Gastroesophageal sphincter (tissue), 4 donors: ENCODE data around the gene ZSCAN2. TPM values are rescaled to one million over a fixed set of nuclear protein-coding genes. Genes with fewer than 3 reads are reported as not detected.

Source experiments
- ATAC-seq: fragments of 150-250 bp; one replicate; pipeline ENCODE4 v1.9.1; 2016; ENCODE audit warnings: mild to moderate bottlenecking, moderate library complexity
- H3K27ac ChIP-seq, 4 donors: fragments of 200-600 bp; sonication (generic) in 3 of 4; 1 replicate in 3 of 4; 2 replicates in 1 of 4; pipeline ENCODE4 v1.5.1; 2016 to 2019
- H3K27me3 ChIP-seq: fragments of 200-600 bp; sonication (generic); one replicate; pipeline ENCODE4 v1.5.1; 2019
- H3K36me3 ChIP-seq, 2 donors: fragments of 200-600 bp; sonication (generic); one replicate each; pipeline ENCODE4 v1.5.1; 2019; ENCODE audit warnings: control low read depth in 1 of 2
- H3K4me1 ChIP-seq, 3 donors: fragments of 200-600 bp; sonication (generic); 1 replicate in 2 of 3; 2 replicates in 1 of 3; pipeline ENCODE4 v1.5.1; 2016 to 2019; ENCODE audit warnings: control low read depth in 2 of 3
- H3K4me3 ChIP-seq, 2 donors: fragments of 200-600 bp; sonication (generic); one replicate each; pipeline ENCODE4 v1.5.1; 2019; ENCODE audit warnings: mild to moderate bottlenecking in 1 of 2, moderate library complexity in 1 of 2
- H3K9me3 ChIP-seq, 3 donors: fragments of 200-600 bp; sonication (generic); one replicate each; pipeline ENCODE4 v1.5.1; 2017 to 2019; ENCODE audit warnings: control low read depth in 2 of 3
- CTCF ChIP-seq, 4 experiments: fragments of 200-600 bp in 2 of 4; fragments of 450-650 bp in 2 of 4; sonication (generic) in 1 of 4; IDR thresholded peaks; one replicate each; pipeline ENCODE4 v1.5.1; 2017 to 2019; ENCODE audit warnings: antibody characterized with exemption in 4 of 4, mild to moderate bottlenecking in 2 of 4, moderate library complexity in 2 of 4
- EP300 ChIP-seq: sonication (generic); formaldehyde crosslinking; IDR thresholded peaks from one replicate; pipeline ENCODE4 v1.6.1; 2017; ENCODE audit warnings: antibody characterized with exemption, mild to moderate bottlenecking
- POLR2A ChIP-seq, 2 donors: fragments of 450-650 bp; IDR thresholded peaks; one replicate each; pipeline ENCODE4 v1.6.1; 2017; ENCODE audit warnings: antibody characterized with exemption in 2 of 2, mild to moderate bottlenecking in 2 of 2, moderate library complexity in 1 of 2
- POLR2AphosphoS5 ChIP-seq: sonication (generic); formaldehyde crosslinking; IDR thresholded peaks from one replicate; pipeline ENCODE4 v1.6.1; 2017; ENCODE audit warnings: antibody characterized with exemption
- WGBS, 2 donors: methylation state at CpG; one replicate each; pipeline ENCODE4 v1.1.5; 2018; ENCODE audit warnings: low coverage in 1 of 2; 5-methylcytosine and 5-hydroxymethylcytosine counted together
- total RNA-seq, 4 donors: library from RNA; depleted of rRNA; stranded (reverse); fragments of >200 nt; gene quantifications; one replicate each; pipeline ENCODE4 v1.1.0, GENCODE V29; 2016

ZSCAN2 gene
- total RNA-seq, 4 donors from 2014 or later = 3.5 to 13.8 (median 7.1) TPM

GRCh38 chr15:84649706-84650105, 48.9 kb downstream of the ZSCAN2 start:
- no peak overlapping the region for H3K27ac ChIP-seq
- H3K36me3 ChIP-seq = peaks cover 0 to 78% of the 10 kb centered on the region in 2 donors
- ATAC-seq = no peak
- H3K9me3 ChIP-seq = no peaks in the 10 kb centered on the region
- H3K27me3 ChIP-seq = no peaks in the 10 kb centered on the region
- TF ChIP-seq EP300 (no peak), POLR2AphosphoS5 (no peak), CTCF (IDR thresholded peaks at IDR 0.05) (no peak), POLR2A (IDR thresholded peaks at IDR 0.05) (no peak)
- H3K4me3 ChIP-seq = no peak overlapping the region
- peaks cover 0 to 48% (median 12%) of the 10 kb centered on the region in 3 donors for H3K4me1 ChIP-seq
- 60 to 100% methylated on average over 1 to 2 of the region's 2 CpGs for WGBS, 2 donors

DNA sequence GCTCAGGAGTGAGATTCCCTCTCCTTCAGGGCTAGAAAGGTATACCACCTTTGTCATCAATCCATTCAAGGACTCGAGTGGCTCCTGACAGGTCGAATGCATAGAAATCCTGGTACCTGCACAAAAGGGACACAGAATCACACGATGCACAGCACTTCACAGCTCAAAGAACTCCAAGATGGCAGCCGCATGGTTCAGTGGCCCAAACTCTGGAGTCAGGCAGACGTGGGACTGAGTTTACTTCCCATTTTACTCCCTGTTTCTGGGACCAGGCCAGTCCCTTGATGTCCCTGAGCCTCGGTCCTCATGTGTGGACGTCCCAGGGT, 52.7 kb downstream of the ZSCAN2 start:
- WGBS, 2 donors = 7 to 17% methylated on average over 3 of the region's 7 CpGs
- Histone ChIP-seq H3K4me3 (peak overlapping the region; percentile 71 to 76), H3K27me3 (no peaks in the 10 kb centered on the region), H3K36me3 (peaks cover 0 to 39% of the 10 kb centered on the region in 2 donors), H3K9me3 (no peaks in the 10 kb centered on the region), H3K4me1 (peaks cover 0 to 71% (median 22%) of the 10 kb centered on the region in 3 donors), H3K27ac (peak overlapping the region; percentile 68 to 93 (median 89))
- ATAC-seq = no peak
- TF ChIP-seq POLR2AphosphoS5 (no peak), CTCF (IDR thresholded peaks at IDR 0.05) (no peak), POLR2A (IDR thresholded peaks at IDR 0.05) (no peak), EP300 (no peak)

DNA sequence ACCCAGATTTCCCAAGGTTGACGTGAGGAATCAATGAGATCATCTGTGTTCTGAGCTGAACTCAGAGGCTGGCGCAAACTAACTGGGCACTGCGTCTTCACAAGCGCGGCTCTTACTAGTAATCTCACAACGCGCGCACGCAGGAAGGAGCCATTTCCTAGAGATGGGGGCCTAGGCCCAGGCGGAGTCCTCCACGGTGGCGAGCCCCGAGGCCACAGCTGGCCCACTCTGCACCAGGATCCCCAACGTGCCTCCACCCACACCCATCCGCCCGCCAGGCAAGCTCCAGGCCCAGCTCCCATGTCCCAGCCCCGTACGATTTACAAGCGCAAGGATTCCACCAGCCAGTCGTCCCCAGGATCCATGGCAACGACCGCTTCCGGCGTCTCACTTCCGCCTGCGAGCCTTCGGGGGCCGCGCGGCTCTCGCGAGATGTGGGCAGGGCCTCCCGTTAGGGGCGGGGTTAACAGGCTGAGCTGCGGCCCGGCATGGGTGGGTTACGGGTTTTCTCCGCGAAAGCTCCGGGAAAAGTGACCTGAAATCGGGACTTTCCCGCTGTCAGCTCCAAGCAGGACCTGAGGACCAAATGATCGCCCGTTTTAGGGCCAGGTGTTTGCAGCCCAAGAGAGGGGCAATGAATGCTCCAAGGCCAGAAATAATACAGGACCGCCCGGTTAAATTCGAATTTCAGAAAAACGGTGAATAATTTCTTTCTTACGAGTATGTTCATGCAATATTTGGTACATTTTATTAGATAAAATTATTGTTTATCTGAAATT, 53.3 kb downstream of the ZSCAN2 start, which contains the start of gene WDR73:
Gene WDR73 (minus strand): TSS at position 374 of the 779 bp plus-strand sequence. CDS start 9 bp downstream, at position 365.
- Histone ChIP-seq H3K36me3 (peaks cover 0 to 34% of the 10 kb centered on the region in 2 donors), H3K4me3 (peak within 1 kb of the TSS; percentile 71 to 76), H3K4me1 (peaks cover 0 to 70% (median 22%) of the 10 kb centered on the region in 3 donors), H3K27ac (peak within 1 kb of the TSS; percentile 68 to 93 (median 89)), H3K27me3 (no peaks in the 10 kb centered on the region), H3K9me3 (no peaks in the 10 kb centered on the region)
- 0 to 3% methylated on average over 5 to 22 of the region's 49 CpGs for WGBS, 2 donors
- TF ChIP-seq POLR2A (IDR thresholded peaks at IDR 0.05) (peak; percentile 69 to 70), POLR2AphosphoS5 (peak; percentile 81), CTCF (IDR thresholded peaks at IDR 0.05) (no peak), EP300 (no peak)
- peak; percentile 90 for ATAC-seq

DNA sequence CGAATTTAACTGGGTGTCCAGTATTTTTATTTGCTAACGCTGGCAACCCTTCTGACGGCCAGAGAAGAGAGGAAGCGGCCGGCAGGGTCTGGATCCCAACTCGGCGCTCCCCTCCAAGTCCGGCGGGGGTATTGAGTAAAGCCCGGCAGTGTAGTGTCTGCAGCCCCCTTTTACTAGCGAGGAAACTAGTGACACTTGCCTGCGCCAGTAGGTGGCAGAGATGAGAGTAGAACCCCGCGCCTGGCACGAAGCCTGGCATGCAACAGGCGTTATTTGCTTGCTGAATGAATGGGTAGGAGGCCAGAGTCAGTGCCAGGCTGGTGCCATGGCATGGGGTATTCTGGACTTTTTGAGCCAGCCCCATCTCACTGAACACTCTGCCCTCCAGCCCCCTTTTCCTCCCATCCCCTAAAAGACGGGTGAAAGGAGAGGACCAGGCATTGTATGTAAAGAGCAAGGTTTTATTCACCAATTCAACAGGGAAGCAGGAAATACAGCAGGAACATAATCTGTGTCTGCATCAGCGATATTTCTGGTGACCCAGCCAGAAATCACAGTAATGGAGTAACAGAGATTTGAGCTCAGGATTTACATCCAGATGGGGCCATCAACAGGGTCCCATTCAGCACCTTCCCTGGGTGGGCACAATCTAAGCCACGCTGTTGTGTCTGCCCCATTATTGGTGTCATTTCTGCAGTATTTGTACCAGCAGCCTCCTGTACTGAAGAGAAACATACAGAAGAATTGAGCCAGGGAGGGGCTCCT, 54.1 kb downstream of the ZSCAN2 start:
- TF ChIP-seq EP300 = no peak
- TF ChIP-seq CTCF (IDR thresholded peaks at IDR 0.05) = peak in 3 of 4 experiments; percentile 71 to 76 (median 75)
- peak; percentile 42 for TF ChIP-seq POLR2AphosphoS5
- TF ChIP-seq POLR2A (IDR thresholded peaks at IDR 0.05) = no peak
- Histone ChIP-seq H3K27ac (peak overlapping the region; percentile 68 to 93 (median 89)), H3K9me3 (no peaks in the 10 kb centered on the region), H3K36me3 (peaks cover 0 to 26% of the 10 kb centered on the region in 2 donors), H3K4me3 (peak overlapping the region; percentile 71 to 76), H3K27me3 (no peaks in the 10 kb centered on the region), H3K4me1 (peaks cover 0 to 63% (median 22%) of the 10 kb centered on the region in 3 donors)
- WGBS, 2 donors = 0 to 4% methylated on average over 10 to 11 of the region's 19 CpGs
- peak; percentile 38 for ATAC-seq
